ENCODE data around the gene TRMT11.

- no peak for TF ChIP-seq CTCF (conservative IDR thresholded peaks at IDR 0.05 in 1 of 2, IDR thresholded peaks at IDR 0.05 in 1 of 2; ENCODE audit: extremely low read depth in 1 of 2, insufficient read depth in 1 of 2, low read depth in 1 of 2, low read length in 2 of 2)
- TF ChIP-seq EZH2 (IDR thresholded peaks at IDR 0.05; ENCODE audit: borderline replicate concordance, low read length), result no peak
These were observed 78.5 kb downstream of the TRMT11 start for GRCh38 chr6:126064748-126065401.

Data from mammary epithelial cell (primary cell).